CD4-positive, alpha-beta T cell treated with Interferon alpha-2 for 1 hour (primary cell): ENCODE data around the gene DNAJA3.
A peak's percentile ranks its signal among the peaks of the same experiment; 100 is the strongest.

ENCODE experiments used
- DNase-seq, 2 donors: peaks; one replicate each; pipeline ENCODE4 v3.0.0-alpha.2; 2020 to 2022

The DNAJA3 gene

GRCh38 chr16:4407543-4408322, 17.9 kb upstream of the DNAJA3 start:
- no peak for DNase-seq

DNA sequence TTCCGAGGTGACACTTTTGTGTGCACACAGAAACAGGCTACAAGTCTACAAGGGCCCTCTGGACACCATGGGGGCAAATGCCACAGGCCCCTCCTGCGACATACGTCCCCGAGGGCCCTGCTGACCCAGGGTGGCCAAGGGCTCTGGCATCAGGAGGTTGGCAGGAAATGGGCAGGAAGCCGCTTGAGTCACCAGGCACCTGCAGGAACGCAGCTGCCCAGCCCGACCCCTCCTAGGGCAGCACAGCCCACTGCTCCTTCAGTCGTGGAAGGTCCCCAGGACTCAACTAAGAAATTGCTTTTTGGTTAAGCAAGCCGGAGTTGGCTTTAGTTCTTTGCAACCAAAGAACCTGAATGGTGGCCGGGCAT, 17.4 kb upstream of the DNAJA3 start:
- DNase-seq = no peak

DNA sequence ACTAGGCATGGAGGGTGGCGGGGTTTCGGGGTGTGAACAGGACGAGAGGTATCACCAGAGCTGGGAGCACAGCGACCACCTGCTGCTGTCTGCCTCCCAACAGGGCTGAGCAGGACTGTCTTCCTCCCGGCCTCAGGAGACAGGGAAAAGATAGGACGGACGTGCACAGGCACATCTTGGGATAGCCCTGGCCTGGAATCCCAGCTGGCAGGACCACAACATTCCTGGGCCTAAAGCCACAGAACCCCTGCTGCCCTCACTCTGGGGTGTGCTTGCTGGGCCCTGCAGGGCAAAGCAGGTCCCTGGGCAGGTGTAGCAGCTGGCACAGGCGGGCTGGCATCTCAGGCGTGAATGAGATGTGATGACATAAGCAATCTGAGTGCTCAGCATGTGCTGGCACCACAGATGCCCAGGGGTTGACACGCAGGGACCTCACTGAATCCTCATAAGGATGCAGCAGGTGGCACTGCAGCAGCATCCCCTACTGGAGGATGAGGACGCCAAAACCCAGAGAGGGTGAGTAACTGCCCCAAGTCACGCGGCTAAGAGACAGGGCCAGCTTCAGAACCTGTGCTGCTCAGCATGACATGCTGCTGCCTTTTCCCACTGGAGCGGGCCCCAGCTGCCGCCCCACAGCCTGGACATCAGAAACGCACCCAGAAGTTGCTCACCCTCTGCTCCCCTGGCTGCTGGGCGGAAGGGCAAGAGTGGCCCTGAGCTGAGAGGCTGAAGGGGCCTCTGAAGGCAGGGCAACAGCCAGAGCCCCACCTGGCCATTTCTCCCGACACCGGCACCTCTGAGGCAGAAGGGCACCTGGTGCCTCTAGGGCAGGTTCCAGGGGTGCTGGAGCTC, 16.4 kb upstream of the DNAJA3 start:
- no peak for DNase-seq

- no peak for DNase-seq
Measured at GRCh38 chr16:4410335-4411075, 15.2 kb upstream of the DNAJA3 start.

- no peak for DNase-seq
Measured at GRCh38 chr16:4411684-4412083, 14.0 kb upstream of the DNAJA3 start.

DNA sequence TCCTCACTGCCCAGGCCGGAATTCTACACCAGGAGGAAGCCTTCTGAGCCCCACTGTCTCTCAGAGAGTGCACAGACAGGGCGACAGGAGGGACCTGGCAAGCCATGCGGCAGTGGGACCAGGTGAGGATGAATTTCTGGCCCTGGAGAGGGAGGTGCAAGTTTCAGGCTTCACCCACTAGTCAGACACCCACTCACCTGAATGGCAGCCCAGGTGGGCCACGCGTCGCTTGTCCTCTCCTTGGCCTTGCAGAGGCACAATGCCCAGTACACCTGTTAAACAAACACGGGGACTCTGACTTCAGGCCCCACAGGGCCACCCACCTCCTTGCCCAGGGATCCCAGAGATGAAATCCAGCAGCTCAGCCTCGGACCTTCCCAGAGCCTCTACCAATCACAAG, 13.5 kb upstream of the DNAJA3 start:
- DNase-seq = no peak

GRCh38 chr16:4412854-4413253, 12.8 kb upstream of the DNAJA3 start:
- DNase-seq = no peak

- peak; percentile 79 to 92 for DNase-seq
Measured at GRCh38 chr16:4414187-4414917, 11.3 kb upstream of the DNAJA3 start.

DNA sequence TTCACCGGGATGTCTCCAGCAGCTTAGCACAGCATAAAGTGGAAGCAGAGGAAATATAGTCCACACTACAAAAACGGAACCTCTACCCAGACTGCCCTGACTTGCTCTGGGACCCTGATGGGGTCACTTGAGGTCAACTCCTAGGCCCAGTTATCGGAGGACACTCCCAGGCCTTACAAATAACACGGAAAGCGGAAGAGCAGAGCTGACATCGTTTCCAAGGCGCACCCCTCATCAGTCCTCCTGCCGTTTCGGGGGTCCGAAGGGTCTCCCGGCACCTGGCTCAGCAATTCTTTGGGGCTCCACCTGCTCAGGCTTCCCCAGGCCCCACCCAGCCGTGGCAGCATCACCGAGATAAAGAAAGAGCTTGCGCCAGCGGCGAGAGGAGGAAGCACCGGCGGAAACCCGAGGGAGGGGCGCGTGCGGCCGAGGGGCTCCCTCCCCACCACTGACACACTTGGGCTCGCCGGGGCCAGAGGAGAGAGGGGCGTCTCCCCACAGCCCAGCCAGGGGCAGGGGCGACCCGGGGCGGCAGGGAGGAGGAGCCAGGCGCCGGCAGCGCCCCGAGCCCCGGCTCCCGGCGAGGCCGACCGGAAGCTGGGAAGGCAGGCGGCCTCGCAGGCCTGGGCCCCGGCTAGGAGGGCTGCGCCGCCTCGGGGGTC, 10.0 kb upstream of the DNAJA3 start:
- DNase-seq = peak; percentile 65 to 80

- peak; percentile 98 to 99 for DNase-seq
Measured at GRCh38 chr16:4416200-4417032, 9.3 kb upstream of the DNAJA3 start, which contains the start of gene CORO7. TSS of gene CORO7 (minus strand) at chr16:4416596. CDS start at chr16:4416518, 78 bp downstream.

DNA sequence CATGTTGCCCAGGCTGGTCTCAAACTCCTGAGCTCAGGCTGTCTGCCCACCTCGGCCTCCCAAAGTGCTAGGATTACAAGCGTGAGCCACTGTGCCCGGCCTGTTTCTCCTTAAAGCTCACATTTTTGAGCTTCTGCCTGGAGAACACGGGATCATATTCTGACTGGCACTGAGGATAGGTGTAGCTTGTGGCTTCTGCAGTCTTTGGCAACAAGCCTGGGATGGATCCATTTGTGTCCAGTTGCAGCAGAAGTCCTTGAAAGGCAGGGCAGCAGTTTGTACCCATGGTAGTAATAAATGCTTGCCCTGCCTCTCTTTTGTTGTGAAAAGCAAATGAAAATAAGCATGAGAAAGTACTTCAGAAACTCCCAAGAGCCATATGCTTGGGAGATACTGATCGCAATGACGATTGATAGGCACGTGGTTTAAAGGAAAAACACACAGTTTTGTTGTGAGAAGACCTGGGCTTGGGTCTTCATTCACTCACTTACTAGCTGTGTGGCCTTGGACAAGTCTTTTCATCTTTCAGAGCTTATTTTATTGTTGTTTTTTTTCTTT, 6.2 kb upstream of the DNAJA3 start:
- DNase-seq = no peak

GRCh38 chr16:4420505-4421105, 5.1 kb upstream of the DNAJA3 start:
- no peak for DNase-seq

- DNase-seq = no peak
Measured at GRCh38 chr16:4426021-4426684, 485 bp downstream of the DNAJA3 start.

DNA sequence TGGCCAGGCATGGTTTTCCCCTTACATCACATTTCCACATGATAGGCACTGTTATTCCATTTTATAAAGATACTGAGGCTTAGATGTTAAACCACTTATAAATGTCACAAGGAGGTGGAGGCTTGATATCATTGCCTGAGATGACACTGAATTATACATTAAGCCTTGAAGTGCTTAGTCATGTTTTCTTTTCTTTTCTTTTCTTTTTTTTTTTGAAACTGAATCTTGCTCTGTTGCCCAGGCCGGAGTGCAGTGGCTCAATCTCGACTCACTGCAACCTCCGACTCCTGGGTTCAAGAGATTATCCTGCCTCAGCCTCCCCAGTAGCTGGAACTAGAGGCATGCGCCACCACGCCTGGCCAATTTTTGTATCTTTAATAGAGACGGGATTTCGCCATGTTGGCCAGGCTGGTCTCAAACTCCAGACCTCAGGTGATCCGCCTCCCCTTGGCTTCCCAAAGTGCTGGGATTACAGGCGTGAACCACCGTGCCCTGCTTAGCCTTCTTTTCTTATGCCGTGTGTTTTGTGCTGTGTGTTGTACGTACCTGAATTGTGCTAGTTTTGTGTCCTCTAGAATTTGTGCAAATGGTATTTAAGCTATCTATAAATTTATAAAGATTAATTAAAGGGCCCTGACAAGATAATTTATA, 1.2 kb downstream of the DNAJA3 start:
- no peak for DNase-seq

DNA sequence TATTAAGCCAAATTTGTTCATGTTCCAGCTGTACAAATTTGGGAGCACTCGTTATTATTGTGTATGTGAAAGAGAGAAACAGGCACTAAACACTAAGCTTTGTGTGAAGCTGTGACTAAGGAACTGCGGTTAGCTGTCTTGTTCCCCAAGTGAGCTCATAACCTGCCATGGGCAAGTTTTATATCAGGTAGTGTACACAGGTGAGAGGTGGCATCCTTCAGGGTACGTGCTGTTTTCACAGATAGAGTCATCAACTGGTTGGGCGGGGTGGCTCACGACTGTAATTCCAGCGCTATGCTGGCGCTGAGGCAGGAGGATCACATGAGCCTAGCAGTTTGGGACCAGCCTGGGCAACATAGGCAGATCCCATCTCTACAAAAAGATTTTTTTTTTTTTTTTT, 2.8 kb downstream of the DNAJA3 start:
- DNase-seq = no peak

DNA sequence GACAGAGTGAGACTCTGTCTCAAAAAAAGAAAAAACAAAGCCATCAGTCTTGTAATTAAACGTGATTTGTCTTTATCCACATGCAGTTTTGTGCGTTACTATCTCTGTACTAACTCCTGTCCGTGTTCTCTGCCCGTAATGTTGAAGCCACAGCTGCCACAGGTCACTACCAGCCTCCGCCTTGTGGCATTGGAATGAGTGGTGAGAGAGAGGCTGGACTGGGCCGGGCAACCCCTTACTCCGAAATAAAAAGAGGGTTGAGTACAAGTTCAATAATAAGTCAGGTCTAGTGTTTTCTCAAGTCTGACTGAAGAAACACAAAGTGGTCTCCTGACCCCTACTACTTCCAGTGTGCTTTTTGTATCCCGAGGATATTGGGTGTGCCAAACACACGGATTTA, 5.4 kb downstream of the DNAJA3 start:
- no peak for DNase-seq

GRCh38 chr16:4433228-4433627, 7.6 kb downstream of the DNAJA3 start:
- DNase-seq = no peak

DNA sequence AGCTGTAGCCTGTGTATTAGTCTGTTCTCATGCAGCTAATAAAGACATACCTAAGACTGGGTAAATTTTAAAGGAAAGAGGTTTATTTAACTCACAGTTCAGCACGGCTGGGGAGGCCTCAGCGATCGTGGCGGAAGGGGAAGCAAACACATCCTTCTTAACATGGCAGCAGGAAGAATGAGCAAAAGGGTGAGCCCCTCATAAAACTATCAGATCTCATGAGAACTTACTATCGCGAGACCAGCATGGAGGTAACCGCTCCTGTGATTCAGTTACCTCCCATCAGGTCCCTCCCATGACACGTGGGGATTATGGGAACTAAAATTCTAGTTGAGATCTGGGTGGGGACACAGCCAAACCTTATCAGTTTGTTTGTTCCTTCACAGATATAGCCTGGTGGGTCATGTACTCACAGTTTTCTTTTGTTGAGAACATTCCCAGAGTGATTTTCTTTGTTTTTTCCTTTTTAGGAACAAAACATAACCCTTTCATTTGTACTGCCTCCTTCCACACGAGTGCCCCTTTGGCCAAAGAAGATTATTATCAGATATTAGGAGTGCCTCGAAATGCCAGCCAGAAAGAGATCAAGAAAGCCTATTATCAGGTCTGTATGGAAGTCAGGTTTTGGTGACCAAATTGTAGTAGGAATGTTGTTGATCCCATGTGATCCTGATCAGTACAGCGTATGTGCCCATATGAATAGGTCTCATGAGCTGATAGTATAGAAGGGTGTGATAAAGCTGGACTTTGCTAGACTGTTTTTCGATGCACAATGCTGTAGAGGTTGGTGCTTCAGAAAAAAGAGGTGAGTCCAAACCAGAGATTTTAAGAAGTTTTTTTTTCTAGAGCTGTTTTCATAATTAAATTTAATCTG, 8.5 kb downstream of the DNAJA3 start:
- DNase-seq = no peak
